Psoas muscle (tissue), 8 donors: ENCODE results near the gene PPP4R3A. TPM values are rescaled to one million over a fixed set of nuclear protein-coding genes. Genes with fewer than 3 reads are reported as not detected.

Experiments
- ATAC-seq, 4 donors: fragments of 200-7000 bp; cut with Tn5 transposase; one replicate each; pipeline ENCODE4 v1.9.1; 2020; ENCODE audit warnings: moderate library complexity in 3 of 4, mild to moderate bottlenecking in 2 of 4
- DNase-seq, 2 donors: peaks; one replicate each; pipeline ENCODE4 v3.0.0-alpha.2; 2020
- H3K27ac ChIP-seq: fragments of 200-600 bp; one replicate; pipeline ENCODE4 v1.8.0; 2022
- H3K27me3 ChIP-seq, 3 donors: fragments of 200-600 bp in 1 of 3; one replicate each; pipeline versions ENCODE4 v1.6.1 to v1.8.0; 2013 to 2022; ENCODE audit warnings: low read length in 2 of 3, mild to moderate bottlenecking in 2 of 3, moderate library complexity in 1 of 3; ENCODE audit not compliant: insufficient read depth in 3 of 3
- H3K36me3 ChIP-seq, 2 donors: fragments of 200-600 bp in 1 of 2; one replicate each; pipeline versions ENCODE4 v1.6.1 to v1.8.0; 2013 to 2022; ENCODE audit warnings: low read depth in 1 of 2, mild to moderate bottlenecking in 1 of 2, moderate library complexity in 1 of 2; ENCODE audit not compliant: insufficient read depth in 1 of 2
- H3K4me1 ChIP-seq: fragments of 200-600 bp; one replicate; pipeline ENCODE4 v1.8.0; 2022
- H3K4me3 ChIP-seq: fragments of 200-600 bp; one replicate; pipeline ENCODE4 v1.8.0; 2022; ENCODE audit warnings: mild to moderate bottlenecking
- H3K9me3 ChIP-seq: fragments of 200-600 bp; one replicate; pipeline ENCODE4 v1.8.0; 2022
- CTCF ChIP-seq: fragments of 200-600 bp; IDR thresholded peaks from one replicate; pipeline ENCODE4 v1.8.0; 2022; ENCODE audit warnings: antibody characterized with exemption
- WGBS, 3 donors: extraction: QIAGEN DNeasy Blood & Tissue Kit; methylation state at CpG; one replicate each; pipeline versions ENCODE4 v1.1.6 to v1.1.7; 2013; 5-methylcytosine and 5-hydroxymethylcytosine counted together
- intact Hi-C, 2 donors: fragments of 100-400 bp; cut with DNase I; formaldehyde crosslinking; loops; one replicate each; pipeline versions ENCODE4 v1.11.0 to v1.14.2; 2022
- polyA plus RNA-seq, 3 donors: library from polyadenylated mRNA; stranded (reverse); fragments of 200-250 nt; gene quantifications; one replicate each; pipeline ENCODE4 v1.2.3, GENCODE V29; 2013
- total RNA-seq, 4 donors: library from RNA; stranded (reverse); fragmentation: NEBNext Ultra II Directional in 2 of 4; extraction: Animal tissue kit (Norgen Biotek cat#: 25700) in 2 of 4; gene quantifications; one replicate each; pipeline versions ENCODE4 v1.2.1 to v1.2.4, GENCODE V29; 2021 to 2023
- donor health status: healthy with polysubstance abuse.
- donor health status: DM: no; HTN: no; CAD: no; lungs with moderate emphysema.
- donor health status: Bipolar disorder and iron deficiency.
- donor health status: healthy.
- donor health status: DM: yes; HTN: yes; CAD: no.
- donor health status: DM: no; HTN: no; CAD: no.
- donor health status: DM: no; HTN: no; CAD: no.
- donor health status: DM: yes; HTN: yes; CAD: no.

The PPP4R3A gene
- total and polyA plus RNA-seq, 7 donors, result 33.3 to 92.4 (median 50.6) TPM

DNA sequence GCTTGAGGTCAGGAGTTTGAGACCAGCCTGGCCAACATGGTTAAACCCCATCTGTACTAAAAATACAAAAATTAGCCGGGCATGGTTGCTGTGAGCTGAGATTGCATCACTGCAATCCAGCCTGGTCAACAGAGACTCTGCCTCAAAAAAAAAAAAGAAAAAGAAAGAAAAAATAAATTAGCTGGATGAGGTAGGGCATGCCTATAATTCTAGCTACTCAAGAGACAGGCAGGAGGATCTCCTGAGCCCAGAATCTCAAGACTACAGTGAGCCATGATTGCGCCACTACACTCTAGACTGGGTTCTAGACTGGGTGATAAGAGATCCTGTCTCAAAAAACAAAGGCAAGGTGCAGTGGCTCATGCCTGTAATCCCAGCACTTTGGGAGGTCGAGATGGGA is 16.9 kb downstream of the PPP4R3A start:
- TF ChIP-seq CTCF, result no peak
- DNase-seq, result no peak
- intact Hi-C loops, result no loop called here
- WGBS, 3 donors, result 65 to 76% (median 66%) methylated on average over 3 of the region's 3 CpGs
- Histone ChIP-seq H3K27ac (peak overlapping the region; percentile 55), H3K4me1 (peaks cover 50% of the 10 kb centered on the region), H3K4me3 (no peak overlapping the region), H3K36me3 (peaks cover 2 to 20% of the 10 kb centered on the region in 2 donors), H3K9me3 (no peaks in the 10 kb centered on the region), H3K27me3 (no peaks in the 10 kb centered on the region)
- peak in 3 of 4 donors; percentile 22 to 47 (median 25) for ATAC-seq

DNA sequence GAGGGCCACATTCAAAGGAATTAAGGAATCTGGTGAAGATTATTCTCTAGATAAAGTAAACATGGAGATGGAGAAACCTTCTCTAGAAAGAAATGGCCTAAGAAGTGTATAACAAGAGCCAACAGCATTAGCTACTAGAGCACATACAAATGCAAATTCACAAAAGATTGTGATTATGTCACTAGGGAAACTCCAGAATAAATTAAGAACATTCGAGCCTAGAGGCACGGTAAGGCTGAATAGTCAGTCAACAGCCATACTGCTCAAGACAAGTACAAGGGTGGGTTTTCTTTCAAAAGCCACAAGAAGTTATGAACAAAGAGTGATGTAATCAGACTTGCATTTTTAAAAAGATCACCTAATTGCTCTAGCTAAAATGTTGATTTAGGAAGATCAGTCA is 25.4 kb downstream of the PPP4R3A start:
- Histone ChIP-seq H3K27me3 (no peaks in the 10 kb centered on the region), H3K9me3 (no peaks in the 10 kb centered on the region), H3K4me1 (peaks cover 11% of the 10 kb centered on the region), H3K36me3 (peaks cover 9 to 70% of the 10 kb centered on the region in 2 donors), H3K27ac (no peak overlapping the region), H3K4me3 (no peak overlapping the region)
- intact Hi-C loops, result no loop called here
- 78 to 87% (median 78%) methylated on average over 2 of the region's 2 CpGs for WGBS, 3 donors
- ATAC-seq (no peak), DNase-seq (no peak)
- TF ChIP-seq CTCF, result no peak

- Histone ChIP-seq H3K36me3 (peaks cover 9 to 70% of the 10 kb centered on the region in 2 donors), H3K27ac (no peak overlapping the region), H3K4me1 (peaks cover 11% of the 10 kb centered on the region), H3K27me3 (no peaks in the 10 kb centered on the region), H3K4me3 (no peak overlapping the region), H3K9me3 (no peaks in the 10 kb centered on the region)
- DNase-seq (no peak), ATAC-seq (no peak)
- intact Hi-C loops, result no loop called here
- 76 to 88% (median 82%) methylated on average over 3 of the region's 3 CpGs for WGBS, 3 donors
- TF ChIP-seq CTCF, result no peak
These were observed 25.9 kb downstream of the PPP4R3A start for GRCh38 chr14:91484186-91484585.

DNA sequence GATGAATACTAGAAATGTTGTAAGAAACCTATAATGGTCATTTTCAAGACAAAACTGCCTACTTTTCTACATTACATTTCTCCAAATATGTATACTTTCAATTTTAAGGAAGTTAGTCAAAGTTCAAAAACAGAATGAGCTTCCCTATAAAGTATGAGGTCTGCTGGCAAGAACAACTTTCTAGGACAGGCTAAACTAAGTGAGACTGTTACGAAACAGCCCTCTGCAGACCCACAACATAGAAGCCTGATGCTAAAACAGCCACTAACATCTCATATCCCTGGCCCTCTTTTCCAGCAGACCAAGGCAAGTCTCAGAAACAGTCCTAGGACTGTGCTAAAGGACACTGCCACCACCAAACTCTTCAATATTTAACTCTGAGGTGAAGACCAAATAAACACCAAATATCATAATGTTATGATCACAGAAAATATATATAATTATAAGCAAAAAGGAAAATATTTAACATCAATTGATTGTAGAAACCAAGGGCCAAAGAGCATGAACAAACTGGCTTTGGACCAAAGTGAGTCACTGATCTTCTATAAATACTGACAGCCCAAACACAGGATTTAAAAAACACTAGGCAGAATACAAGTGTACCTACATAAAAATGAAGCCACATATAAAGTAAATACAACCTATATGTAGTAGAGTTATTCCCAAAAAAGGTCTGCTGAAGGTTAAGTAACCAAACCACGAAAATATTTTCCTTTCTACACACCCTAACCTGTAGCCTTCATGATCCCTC is 27.7 kb downstream of the PPP4R3A start:
- no peaks in the 10 kb centered on the region for H3K9me3 ChIP-seq
- intact Hi-C loops, result no loop called here
- no peak for TF ChIP-seq CTCF
- H3K27ac ChIP-seq, result peak overlapping the region; percentile 34
- peaks cover 9 to 82% of the 10 kb centered on the region in 2 donors for H3K36me3 ChIP-seq
- 76 to 82% (median 81%) methylated on average over 2 of the region's 2 CpGs for WGBS, 3 donors
- no peaks in the 10 kb centered on the region for H3K27me3 ChIP-seq
- H3K4me1 ChIP-seq, result peaks cover 14% of the 10 kb centered on the region
- peak in 2 of 4 donors; percentile 59 to 73 for ATAC-seq
- DNase-seq, result no peak
- no peak overlapping the region for H3K4me3 ChIP-seq

- intact Hi-C loops, result no loop called here
- WGBS, 3 donors, result 95 to 100% (median 98%) methylated on average over 3 of the region's 3 CpGs
- Histone ChIP-seq H3K27ac (no peak overlapping the region), H3K4me1 (peaks cover 4% of the 10 kb centered on the region), H3K36me3 (peaks cover 3 to 99% of the 10 kb centered on the region in 2 donors), H3K27me3 (no peaks in the 10 kb centered on the region), H3K4me3 (no peak overlapping the region), H3K9me3 (no peaks in the 10 kb centered on the region)
- ATAC-seq (no peak), DNase-seq (no peak)
- TF ChIP-seq CTCF, result no peak
These were observed 32.7 kb downstream of the PPP4R3A start for GRCh38 chr14:91477388-91477787.
